Heart right ventricle (tissue), 16 donors: ENCODE data around the gene RNASEH2A. TPM values are rescaled to one million over a fixed set of nuclear protein-coding genes. Genes with fewer than 3 reads are reported as not detected.

Experiments used
- ATAC-seq, 8 donors: fragments of 200-7000 bp; cut with Tn5 transposase; one replicate each; pipeline ENCODE4 v1.9.1; 2020; ENCODE audit warnings: mild to moderate bottlenecking in 8 of 8, moderate library complexity in 8 of 8, moderate number of reproducible peaks in 1 of 8
- DNase-seq, 2 donors: peaks; one replicate each; pipeline ENCODE4 v3.0.0-alpha.2; 2020
- H3K27ac ChIP-seq, 10 donors: fragments of 200-600 bp; sonication (generic) in 2 of 10; one replicate each; pipeline versions ENCODE4 v1.5.0 to v1.8.0; 2020 to 2022; ENCODE audit warnings: mild to moderate bottlenecking in 3 of 10
- H3K27me3 ChIP-seq, 7 donors: fragments of 200-600 bp; one replicate each; pipeline ENCODE4 v1.8.0; 2021 to 2022; ENCODE audit warnings: mild to moderate bottlenecking in 2 of 7
- H3K36me3 ChIP-seq, 9 donors: fragments of 200-600 bp; sonication (generic) in 1 of 9; one replicate each; pipeline versions ENCODE4 v1.5.0 to v1.8.0; 2020 to 2022; ENCODE audit warnings: mild to moderate bottlenecking in 2 of 9
- H3K4me1 ChIP-seq, 9 donors: fragments of 200-600 bp; sonication (generic) in 1 of 9; one replicate each; pipeline versions ENCODE4 v1.5.0 to v1.8.0; 2020 to 2022; ENCODE audit warnings: mild to moderate bottlenecking in 4 of 9
- H3K4me3 ChIP-seq, 10 donors: fragments of 200-600 bp; sonication (generic) in 2 of 10; one replicate each; pipeline versions ENCODE4 v1.5.0 to v1.8.0; 2020 to 2022; ENCODE audit warnings: mild to moderate bottlenecking in 7 of 10, moderate library complexity in 2 of 10
- H3K9me3 ChIP-seq, 11 donors: fragments of 200-600 bp in 10 of 11; sonication (generic) in 2 of 11; one replicate each; pipeline versions ENCODE4 v1.5.0 to v1.8.0; 2013 to 2022; ENCODE audit warnings: mild to moderate bottlenecking in 2 of 11, control low read depth in 1 of 11, moderate library complexity in 1 of 11
- WGBS, 2 donors: extraction: QIAGEN DNeasy Blood & Tissue Kit; methylation state at CpG; one replicate each; pipeline ENCODE4 v1.1.7; 2013; ENCODE audit warnings: inconsistent platforms in 1 of 2; 5-methylcytosine and 5-hydroxymethylcytosine counted together
- intact Hi-C, 10 donors: fragments of 100-400 bp; cut with DNase I; formaldehyde crosslinking; loops; one replicate each; pipeline versions ENCODE4 v1.11.1 to v1.14.2; 2022
- polyA plus RNA-seq, 2 donors: library from polyadenylated mRNA; stranded (reverse); fragments of 200-250 nt; gene quantifications; one replicate each; pipeline ENCODE4 v1.2.3, GENCODE V29; 2013
- total RNA-seq, 10 donors: library from RNA; stranded (reverse); fragmentation: NEBNext Ultra II Directional in 3 of 10; extraction: Animal tissue kit (Norgen Biotek cat#: 25700) in 3 of 10; gene quantifications; one replicate each; pipeline versions ENCODE4 v1.2.1 to v1.2.4, GENCODE V29; 2021 to 2023
- TF ChIP-seq, protein P1 (sequence below), 9 donors: fragments of 200-600 bp; sonication (generic) in 2 of 9; IDR thresholded peaks; one replicate each; pipeline versions ENCODE4 v1.5.0 to v1.8.0; 2021 to 2022; ENCODE audit warnings: antibody characterized with exemption in 9 of 9, mild to moderate bottlenecking in 5 of 9, moderate library complexity in 1 of 9
- donor health status: Arrhythmogenic right ventricular cardiomyopathy.
- donor health status: ischemic (EF 13 %, LVEDD 7.1; RV severe dilation, severe dysfunction).
- donor health status: healthy with polysubstance abuse.
- donor health status: DM: no; HTN: yes; CAD: no.
- donor health status: DM: no; HTN: no; CAD: no.
- donor health status: ischemic (EF 25% LVEDD 6.9; RV normal size, moderate dysfunction).
- donor health status: ischemic (EF 25% LVEDD 5.7; RV mildly dilated, moderate dysfunction).
- donor health status: healthy.
- donor health status: DM: yes; HTN: yes; CAD: no.
- donor health status: Ischemic cardiomyopathy.
- donor health status: ischemic (EF 35%, LVEDD 5.7; RV mildly dilated, moderate dysfunction).
- donor health status: nonischemic (EF 11% LVEDD 7.7; RV severe dilation, severe dysfunction).
- donor health status: DM: yes; HTN: yes; CAD: no.
- donor health status: PGD.
- donor health status: ischemic (EF 29% LVEDD 5.4; RV normal size, mild dysfunction).
- donor health status: nonischemic (EF 23%, LVEDD 6.1; RV moderate dilation, normal function).

RNASEH2A gene
- total and polyA plus RNA-seq, 12 donors, result 1.9 to 6.9 (median 4.1) TPM

DNA sequence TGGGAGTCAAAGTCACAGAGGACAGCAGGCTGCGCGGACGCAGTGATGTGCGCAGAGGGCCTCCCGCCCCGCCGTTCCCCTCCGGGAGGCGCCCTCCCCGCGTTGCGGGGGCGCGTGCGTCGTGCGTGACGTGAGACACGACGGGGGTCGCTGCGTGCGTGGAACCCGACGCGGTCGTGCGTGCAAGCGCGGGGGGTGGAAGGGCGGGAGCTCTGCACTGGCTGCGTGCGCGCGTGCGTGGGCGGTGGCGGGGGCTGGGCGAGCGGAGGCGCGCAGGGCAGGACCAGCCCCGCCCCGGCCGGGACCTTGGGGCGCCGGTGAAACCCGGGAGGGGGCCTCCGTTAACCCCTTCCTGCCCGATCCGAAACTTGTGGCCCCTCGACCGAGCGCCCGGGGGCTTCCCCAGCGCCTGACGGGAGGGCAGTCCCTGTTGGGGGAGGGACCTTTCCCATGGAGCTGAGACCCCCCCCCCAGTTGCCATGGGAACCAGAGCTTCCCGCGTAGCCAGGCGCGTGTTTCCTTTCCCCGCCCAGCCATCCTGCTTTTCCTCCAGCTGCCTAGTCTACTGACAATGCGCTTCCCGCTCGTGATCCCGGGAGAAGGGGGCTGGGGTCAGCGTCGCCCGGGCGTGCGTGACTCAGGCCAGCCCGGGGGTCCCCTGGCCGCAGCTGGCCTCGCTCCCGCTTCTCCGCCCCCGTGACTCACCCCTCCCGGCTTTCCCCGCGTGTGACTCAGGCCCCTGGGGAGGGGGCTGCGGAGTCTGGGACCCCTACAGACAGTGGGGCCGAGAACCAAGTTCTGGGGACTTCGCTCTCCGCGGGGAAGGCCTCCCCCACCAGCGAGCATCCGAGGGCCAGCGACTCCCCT lies 23.7 kb upstream of the RNASEH2A start:
- H3K27me3 ChIP-seq, result no peaks in the 10 kb centered on the region
- ATAC-seq (peak; percentile 52 to 79 (median 68)), DNase-seq (peak; percentile 95)
- TF ChIP-seq, protein P1, sequence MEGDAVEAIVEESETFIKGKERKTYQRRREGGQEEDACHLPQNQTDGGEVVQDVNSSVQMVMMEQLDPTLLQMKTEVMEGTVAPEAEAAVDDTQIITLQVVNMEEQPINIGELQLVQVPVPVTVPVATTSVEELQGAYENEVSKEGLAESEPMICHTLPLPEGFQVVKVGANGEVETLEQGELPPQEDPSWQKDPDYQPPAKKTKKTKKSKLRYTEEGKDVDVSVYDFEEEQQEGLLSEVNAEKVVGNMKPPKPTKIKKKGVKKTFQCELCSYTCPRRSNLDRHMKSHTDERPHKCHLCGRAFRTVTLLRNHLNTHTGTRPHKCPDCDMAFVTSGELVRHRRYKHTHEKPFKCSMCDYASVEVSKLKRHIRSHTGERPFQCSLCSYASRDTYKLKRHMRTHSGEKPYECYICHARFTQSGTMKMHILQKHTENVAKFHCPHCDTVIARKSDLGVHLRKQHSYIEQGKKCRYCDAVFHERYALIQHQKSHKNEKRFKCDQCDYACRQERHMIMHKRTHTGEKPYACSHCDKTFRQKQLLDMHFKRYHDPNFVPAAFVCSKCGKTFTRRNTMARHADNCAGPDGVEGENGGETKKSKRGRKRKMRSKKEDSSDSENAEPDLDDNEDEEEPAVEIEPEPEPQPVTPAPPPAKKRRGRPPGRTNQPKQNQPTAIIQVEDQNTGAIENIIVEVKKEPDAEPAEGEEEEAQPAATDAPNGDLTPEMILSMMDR (IDR thresholded peaks at IDR 0.05), result peak in 5 of 9 donors; percentile 9 to 38 (median 18)
- peaks cover 46 to 89% (median 64%) of the 10 kb centered on the region in 9 donors for H3K4me1 ChIP-seq
- WGBS, 2 donors, result 1 to 3% methylated on average over 65 to 88 of the region's 88 CpGs
- H3K27ac ChIP-seq, result peak overlapping the region; percentile 89 to 100 (median 99)
- no peaks in the 10 kb centered on the region for H3K9me3 ChIP-seq
- H3K4me3 ChIP-seq, result peak overlapping the region; percentile 14 to 63 (median 52)
- H3K36me3 ChIP-seq, result no peaks in the 10 kb centered on the region
- intact Hi-C loops, result no loop called here

DNA sequence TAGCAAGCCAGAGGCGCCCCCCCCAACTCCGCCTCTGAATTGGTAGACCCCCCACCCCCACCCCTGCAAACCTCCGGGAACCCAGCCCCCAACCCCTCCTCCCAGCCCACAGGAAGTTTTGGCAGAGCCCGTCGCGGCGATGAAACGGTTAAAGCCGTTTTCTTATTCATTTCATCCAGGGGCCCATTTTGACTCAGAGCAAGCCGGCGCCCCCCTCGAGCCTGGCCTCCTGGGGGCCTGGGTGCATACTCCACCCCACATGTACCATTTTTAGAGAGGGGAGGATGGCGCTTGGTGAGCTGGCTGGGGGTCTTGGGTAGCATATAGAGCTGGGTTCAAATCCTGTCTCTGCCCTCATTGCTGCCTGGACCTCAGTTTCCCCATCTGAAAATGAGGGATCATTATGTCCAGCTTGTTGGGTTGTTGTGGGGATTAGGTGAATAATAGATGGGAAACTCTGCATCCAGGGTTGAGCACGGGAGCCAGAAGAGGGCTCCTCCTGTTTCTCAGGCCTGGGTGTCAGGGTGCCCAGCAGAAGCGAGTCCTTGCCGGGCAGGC lies 23.0 kb upstream of the RNASEH2A start:
- ATAC-seq, result peak in 1 of 8 donors; percentile 0
- DNase-seq, result peak in 1 of 2 donors; percentile 20
- peaks cover 51 to 94% (median 70%) of the 10 kb centered on the region in 9 donors for H3K4me1 ChIP-seq

GRCh38 chr19:12783849-12784393 lies 22.5 kb upstream of the RNASEH2A start:
- H3K4me1 ChIP-seq, result peaks cover 55 to 94% (median 70%) of the 10 kb centered on the region in 9 donors
- H3K9me3 ChIP-seq, result no peaks in the 10 kb centered on the region
- peak overlapping the region; percentile 89 to 100 (median 99) for H3K27ac ChIP-seq
- TF ChIP-seq, protein P1 (IDR thresholded peaks at IDR 0.05), result no peak
- H3K36me3 ChIP-seq, result no peaks in the 10 kb centered on the region
- H3K4me3 ChIP-seq, result peak overlapping the region in 6 of 10 donors; percentile 52 to 63 (median 58)
- DNase-seq, result peak; percentile 63 to 78
- 14 to 19% methylated on average over 19 of the region's 19 CpGs for WGBS, 2 donors
- no peaks in the 10 kb centered on the region for H3K27me3 ChIP-seq
- intact Hi-C loops, result no loop called here
- peak in 7 of 8 donors; percentile 2 to 48 (median 25) for ATAC-seq

More for the DNA sequence above, 23.0 kb upstream of the RNASEH2A start:
- TF ChIP-seq, protein P1 (IDR thresholded peaks at IDR 0.05), result no peak
- intact Hi-C loops, result no loop called here
- WGBS, 2 donors, result 11 to 17% methylated on average over 16 of the region's 16 CpGs
- H3K27ac ChIP-seq, result peak overlapping the region; percentile 89 to 100 (median 99)
- no peaks in the 10 kb centered on the region for H3K27me3 ChIP-seq
- no peaks in the 10 kb centered on the region for H3K36me3 ChIP-seq
- H3K4me3 ChIP-seq, result peak overlapping the region in 9 of 10 donors; percentile 33 to 63 (median 53)
- no peaks in the 10 kb centered on the region for H3K9me3 ChIP-seq

DNA sequence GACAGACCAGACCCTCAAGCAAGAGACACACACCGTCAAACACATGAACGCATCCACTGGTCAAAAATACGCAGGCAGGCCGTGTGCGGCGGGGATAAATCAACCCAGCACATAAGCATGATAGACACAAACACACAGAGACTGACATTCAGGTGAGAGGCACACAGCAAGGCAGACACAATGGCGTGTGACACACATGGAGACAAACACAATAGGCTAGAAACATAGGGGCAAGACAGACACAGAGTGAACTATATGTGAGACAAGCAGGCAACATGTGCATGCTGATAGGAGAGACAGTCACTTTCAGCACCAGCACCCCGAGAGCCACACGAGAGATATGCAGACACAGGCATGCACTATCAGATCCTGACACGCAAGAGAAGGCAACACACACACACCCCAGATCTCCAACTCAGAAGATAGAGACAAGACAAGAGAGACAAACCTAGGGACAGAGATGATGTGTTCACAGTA lies 22.0 kb upstream of the RNASEH2A start:
- Histone ChIP-seq H3K36me3 (no peaks in the 10 kb centered on the region), H3K9me3 (no peaks in the 10 kb centered on the region), H3K27me3 (no peaks in the 10 kb centered on the region), H3K4me3 (no peak overlapping the region), H3K27ac (peak overlapping the region; percentile 89 to 100 (median 99)), H3K4me1 (peaks cover 51 to 94% (median 72%) of the 10 kb centered on the region in 9 donors)
- DNase-seq, result no peak
- 51 to 52% methylated on average over 10 of the region's 10 CpGs for WGBS, 2 donors
- TF ChIP-seq, protein P1 (IDR thresholded peaks at IDR 0.05), result no peak
- ATAC-seq, result no peak
- intact Hi-C loops, result no loop called here
